Right lung (tissue), 10 donors: ENCODE measurements around the gene ATP13A1. TPM values are rescaled to one million over a fixed set of nuclear protein-coding genes. Genes with fewer than 3 reads are reported as not detected.
"Not testable (repeated sequence)": the region's sequence is repeated elsewhere in the genome, so short reads cannot be mapped to it uniquely, and the experiment has no call there.

Experiments
- DNase-seq, 2 donors: peaks; one replicate each; pipeline ENCODE4 v3.0.0-alpha.2; 2013
- long read RNA-seq, 8 donors: transcript quantifications; one replicate each; lab custom pipeline, GENCODE V29; 2026
- polyA plus RNA-seq, 5 donors: library from polyadenylated mRNA; unstranded; fragments of 120-200 nt; gene quantifications; one replicate each; pipeline versions ENCODE4 v1.2.1 to v1.2.3, GENCODE V29; 2013; ENCODE audit warnings: inconsistent platforms in 1 of 5, low replicate concordance in 1 of 5; ENCODE audit not compliant: insufficient read length in 5 of 5, insufficient read depth in 1 of 5

The ATP13A1 gene
- 10 to 100 TPM; 35.2 to 54.0 (median 46.6) TPM for polyA plus RNA-seq
- long read RNA-seq, donor 1, partial matches to known transcripts = 0 of 2 reads
- long read RNA-seq, donor 1, other reads (novel, unspliced or antisense) = 0 of 2 reads
- long read RNA-seq, donor 2 = 0 reads
- long read RNA-seq, donor 3 = 0 reads
- long read RNA-seq, donor 4, partial matches to known transcripts = 0 of 1 reads
- long read RNA-seq, donor 4, other reads (novel, unspliced or antisense) = 0 of 1 reads
- long read RNA-seq, donor 5 = 0 reads
- long read RNA-seq, donor 6, transcript ATP13A1-202 (26 exons, 3,861 nt) = major isoform, 6 of 6 reads
- long read RNA-seq, donor 6, partial matches to known transcripts = 0 of 6 reads
- long read RNA-seq, donor 6, other reads (novel, unspliced or antisense) = 0 of 6 reads
- long read RNA-seq, donor 7, partial matches to known transcripts = 0 of 2 reads
- long read RNA-seq, donor 7, other reads (novel, unspliced or antisense) = 0 of 2 reads
- long read RNA-seq, donor 8, partial matches to known transcripts = 0 of 1 reads
- long read RNA-seq, donor 8, other reads (novel, unspliced or antisense) = 0 of 1 reads

DNA sequence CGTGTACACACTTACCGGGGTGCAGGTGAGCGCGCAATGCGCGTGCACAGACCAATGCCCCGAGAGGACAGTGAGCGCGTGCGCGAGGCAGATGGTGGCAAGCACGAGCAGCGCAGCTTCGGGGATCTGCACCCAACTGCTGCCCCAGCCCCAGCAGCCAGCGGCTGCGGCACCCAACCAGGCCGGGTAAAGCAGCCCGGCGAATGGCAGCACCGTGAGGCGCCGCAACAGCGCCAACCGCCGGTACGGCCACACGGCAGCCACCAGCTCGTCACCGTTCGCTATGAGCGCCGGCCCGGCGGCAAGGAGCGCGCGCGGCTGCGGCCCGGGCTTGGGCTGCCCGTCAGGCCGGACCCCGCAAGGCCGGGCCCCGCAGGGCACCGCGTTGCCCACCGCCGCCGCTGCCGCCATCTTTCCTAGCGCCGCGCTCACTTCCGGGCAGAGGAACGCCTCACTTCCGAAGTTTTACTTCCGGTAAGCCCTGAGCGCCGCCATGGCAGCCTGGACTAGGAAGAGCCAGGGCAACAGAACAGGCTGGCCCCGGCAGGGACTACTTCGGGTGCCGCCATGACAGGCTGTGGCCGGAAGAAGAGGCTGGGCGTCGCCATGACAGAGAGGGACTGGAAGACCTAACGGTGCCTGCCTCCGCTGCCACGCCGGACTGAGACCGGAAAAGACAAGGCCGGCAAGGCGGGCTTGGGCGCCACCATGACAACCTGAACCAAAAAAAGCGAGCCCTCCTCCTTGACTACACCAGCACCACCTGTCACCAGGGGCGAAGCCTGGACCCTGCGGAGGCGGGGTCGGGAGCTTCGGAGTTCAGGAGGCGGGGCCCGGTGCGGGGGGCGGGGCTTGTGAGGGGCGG lies at the start of gene ATP13A1:
ATP13A1 (minus strand) TSS at position 421 of the 865 bp plus-strand sequence; CDS start at position 411, 10 bp downstream.
- peak; percentile 95 to 96 for DNase-seq

- no peak for DNase-seq
Observed at GRCh38 chr19:19711934-19712828, 48.7 kb upstream of the ATP13A1 start.

- no peak for DNase-seq
Observed at GRCh38 chr19:19711306-19711933, 47.9 kb upstream of the ATP13A1 start.

- DNase-seq = no peak
Observed at GRCh38 chr19:19710506-19710905, 47.0 kb upstream of the ATP13A1 start.

DNA sequence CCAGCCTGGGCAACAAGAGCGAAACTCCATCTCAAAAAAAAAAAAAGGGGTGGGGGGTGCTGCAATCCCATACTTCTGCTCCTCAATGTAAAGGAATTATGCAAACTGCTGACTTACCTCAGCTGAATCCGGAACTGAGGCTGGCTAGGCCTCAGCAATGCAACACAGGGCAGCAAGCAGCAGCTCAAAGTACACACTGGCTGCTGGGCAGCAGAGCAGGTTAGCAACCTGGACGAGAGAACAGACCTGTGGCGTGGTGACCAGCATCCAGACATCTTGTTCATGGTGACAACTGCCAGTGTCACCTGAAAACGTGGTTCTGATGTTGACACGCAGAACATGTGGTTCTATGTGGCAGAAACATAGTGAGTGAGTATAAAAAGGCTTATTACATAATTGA lies 41.4 kb upstream of the ATP13A1 start:
- no peak for DNase-seq

- DNase-seq = not testable (repeated sequence)
Observed at GRCh38 chr19:19700493-19700892, 37.0 kb upstream of the ATP13A1 start.

GRCh38 chr19:19697589-19697988 lies 34.1 kb upstream of the ATP13A1 start:
- no peak for DNase-seq

GRCh38 chr19:19696386-19696785 lies 32.9 kb upstream of the ATP13A1 start:
- DNase-seq = no peak

DNA sequence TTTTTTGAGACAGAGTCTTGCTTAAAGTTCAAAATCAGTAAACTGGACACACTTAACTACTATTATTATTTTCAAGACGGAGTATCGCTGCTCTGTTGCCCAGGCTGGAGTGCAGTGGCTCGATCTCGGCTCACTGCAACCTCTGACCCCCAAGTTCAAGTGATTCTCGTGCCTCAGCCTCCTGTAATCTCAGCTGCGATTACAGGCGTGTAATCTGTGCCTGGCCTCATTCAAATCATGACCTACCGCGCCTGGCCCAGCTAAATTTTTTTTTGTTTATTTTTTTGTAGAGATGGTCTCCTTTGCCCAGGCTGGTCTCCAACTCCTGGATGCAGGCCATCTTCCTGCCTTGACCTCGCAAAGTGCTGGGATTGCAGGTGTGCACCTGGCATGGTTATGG lies 28.2 kb upstream of the ATP13A1 start:
- no peak for DNase-seq

GRCh38 chr19:19689023-19689422 lies 25.5 kb upstream of the ATP13A1 start:
- not testable (repeated sequence) for DNase-seq

DNA sequence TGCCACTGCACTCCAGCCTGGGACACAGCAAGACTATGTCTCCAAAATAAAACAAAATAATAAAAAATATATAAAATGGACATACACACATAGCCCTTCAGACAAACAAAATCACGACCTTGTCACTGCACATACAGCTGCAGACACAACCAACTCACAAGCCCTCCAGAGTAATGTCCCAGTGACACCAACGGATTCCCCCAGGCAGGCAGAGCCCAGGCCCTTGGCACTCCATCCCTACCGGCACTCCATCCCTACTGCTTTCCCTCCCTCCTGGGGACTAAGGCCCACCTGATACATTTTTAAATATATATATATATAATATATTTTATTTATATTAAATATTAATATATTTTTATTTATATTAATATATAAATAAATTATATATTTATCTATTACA lies 23.6 kb upstream of the ATP13A1 start:
- no peak for DNase-seq

DNA sequence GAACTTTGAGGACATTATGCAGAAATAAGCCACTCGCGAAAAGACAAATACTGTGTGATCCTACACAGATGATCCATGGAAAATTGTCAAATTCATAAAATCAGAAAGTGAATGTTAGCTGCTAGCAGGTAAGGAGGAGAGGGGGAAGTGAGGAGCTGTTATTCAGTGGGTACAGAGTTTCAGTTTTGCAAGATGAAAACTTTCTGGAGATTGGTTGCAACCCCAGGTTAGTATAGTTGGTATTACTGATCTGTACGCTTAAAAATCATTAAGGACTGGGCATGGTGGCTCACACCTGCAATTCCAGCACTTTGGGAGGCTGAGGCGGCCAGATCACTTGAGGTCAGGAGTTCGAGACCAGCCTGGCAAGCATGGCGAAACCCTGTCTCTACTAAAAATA lies 23.1 kb upstream of the ATP13A1 start:
- no peak for DNase-seq

GRCh38 chr19:19686119-19686518 lies 22.6 kb upstream of the ATP13A1 start:
- not testable (repeated sequence) for DNase-seq

DNA sequence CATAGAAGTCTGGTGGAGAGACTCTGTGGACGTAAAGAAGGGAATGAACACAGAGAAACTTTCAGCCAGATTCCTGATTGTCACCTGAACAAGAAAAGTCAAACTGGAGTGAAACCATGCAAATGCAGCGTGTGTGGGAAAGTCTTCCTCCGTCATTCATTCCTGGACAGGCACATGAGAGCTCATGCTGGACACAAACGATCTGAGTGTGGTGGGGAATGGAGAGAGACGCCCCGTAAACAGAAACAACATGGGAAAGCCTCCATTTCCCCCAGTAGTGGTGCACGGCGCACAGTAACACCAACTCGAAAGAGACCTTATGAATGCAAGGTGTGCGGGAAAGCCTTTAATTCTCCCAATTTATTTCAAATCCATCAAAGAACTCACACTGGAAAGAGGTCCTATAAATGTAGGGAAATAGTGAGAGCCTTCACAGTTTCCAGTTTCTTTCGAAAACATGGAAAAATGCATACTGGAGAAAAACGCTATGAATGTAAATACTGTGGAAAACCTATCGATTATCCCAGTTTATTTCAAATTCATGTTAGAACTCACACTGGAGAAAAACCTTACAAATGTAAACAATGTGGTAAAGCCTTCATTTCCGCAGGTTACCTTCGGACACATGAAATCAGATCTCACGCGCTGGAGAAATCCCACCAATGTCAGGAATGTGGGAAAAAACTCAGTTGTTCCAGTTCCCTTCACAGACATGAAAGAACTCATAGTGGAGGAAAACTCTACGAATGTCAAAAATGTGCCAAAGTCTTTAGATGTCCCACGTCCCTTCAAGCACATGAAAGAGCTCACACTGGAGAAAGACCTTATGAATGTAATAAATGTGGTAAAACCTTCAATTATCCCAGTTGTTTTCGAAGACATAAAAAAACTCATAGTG lies 15.9 kb upstream of the ATP13A1 start:
- DNase-seq = no peak

GRCh38 chr19:19677579-19677978 lies 14.1 kb upstream of the ATP13A1 start:
- DNase-seq = no peak

- no peak for DNase-seq
Observed at GRCh38 chr19:19674315-19674714, 10.8 kb upstream of the ATP13A1 start.

DNA sequence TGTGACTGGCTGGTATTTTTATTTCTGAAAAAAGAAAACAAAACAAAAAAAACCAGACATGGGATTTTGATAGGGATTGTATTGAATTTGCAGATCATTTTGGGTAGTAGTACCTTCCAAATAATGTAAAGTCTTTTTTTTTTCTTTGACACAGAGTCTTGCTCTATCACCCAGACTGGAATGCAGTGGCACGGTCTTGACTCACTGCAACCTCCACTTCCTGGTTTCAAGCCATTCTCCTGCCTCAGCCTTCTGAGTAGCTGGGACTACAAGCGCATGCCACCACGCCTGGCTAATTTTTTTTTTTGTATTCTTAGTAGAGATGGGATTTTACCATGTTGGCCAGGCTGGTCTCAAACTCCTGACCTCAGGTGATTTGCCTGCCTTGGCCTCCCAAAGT lies 9.3 kb upstream of the ATP13A1 start:
- DNase-seq = no peak

DNA sequence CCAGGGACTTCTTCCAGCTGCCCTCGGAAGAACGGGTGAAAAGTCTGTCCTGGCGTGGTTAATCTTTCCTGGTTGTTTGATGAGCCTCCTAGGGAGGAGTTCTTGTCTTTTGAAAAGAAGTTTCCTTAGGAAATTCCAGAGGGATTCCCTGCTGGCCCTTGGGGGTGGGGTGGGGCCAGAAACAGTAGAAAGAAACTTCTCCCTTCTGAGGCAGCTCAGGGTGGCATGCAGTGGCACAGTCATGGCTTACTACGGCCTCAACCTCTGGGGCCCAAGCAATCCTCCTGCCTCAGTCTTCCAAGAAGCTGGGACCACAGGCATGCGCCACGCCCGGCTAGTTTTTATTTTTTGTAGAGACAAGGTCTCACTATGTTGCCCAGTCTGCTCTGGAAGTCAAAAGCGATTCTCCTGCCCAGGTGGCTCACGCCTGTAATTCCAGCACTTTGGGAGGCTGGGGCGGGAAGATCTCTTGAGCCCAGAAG lies 6.6 kb upstream of the ATP13A1 start:
- DNase-seq = no peak

GRCh38 chr19:19668230-19669012 lies 4.9 kb upstream of the ATP13A1 start, which contains the start of gene ZNF101:
Gene ZNF101 (plus strand): TSS chr19:19668839. CDS start chr19:19668964, 125 bp downstream.
- peak; percentile 87 to 88 for DNase-seq
